Endothelial cell (in vitro differentiated cells): ENCODE results near the gene ATP2B2. TPM values are rescaled to one million over a fixed set of nuclear protein-coding genes. Genes with fewer than 3 reads are reported as not detected.
A peak's percentile ranks its signal among the peaks of the same experiment; 100 is the strongest.

Source experiments
- DNase-seq: peaks from one replicate; pipeline ENCODE4 v3.0.0; 2021; ENCODE audit warnings: low spot score
- H3K27ac Mint-ChIP-seq: one replicate; pipeline ENCODE4 v1.8.0; 2021; ENCODE audit warnings: mixed read lengths, inconsistent platforms; ENCODE audit not compliant: unreplicated experiment
- H3K27me3 Mint-ChIP-seq: one replicate; pipeline ENCODE4 v1.8.0; 2021; ENCODE audit warnings: mild to moderate bottlenecking, moderate library complexity, mixed read lengths, inconsistent platforms; ENCODE audit not compliant: unreplicated experiment
- H3K36me3 Mint-ChIP-seq: one replicate; pipeline ENCODE4 v1.8.0; 2021; ENCODE audit warnings: mild to moderate bottlenecking, low read depth, mixed read lengths, inconsistent platforms; ENCODE audit not compliant: unreplicated experiment
- H3K4me1 Mint-ChIP-seq: one replicate; pipeline ENCODE4 v1.8.0; 2021; ENCODE audit warnings: mild to moderate bottlenecking, mixed read lengths, inconsistent platforms; ENCODE audit not compliant: unreplicated experiment
- H3K4me3 Mint-ChIP-seq: one replicate; pipeline ENCODE4 v1.8.0; 2021; ENCODE audit warnings: mild to moderate bottlenecking, mixed read lengths, inconsistent platforms; ENCODE audit not compliant: unreplicated experiment
- H3K9me3 Mint-ChIP-seq: one replicate; pipeline ENCODE4 v1.8.0; 2021; ENCODE audit warnings: mixed read lengths, inconsistent platforms; ENCODE audit not compliant: unreplicated experiment
- total RNA-seq: library from RNA; stranded (reverse); fragmentation: NEBNext Ultra II Directional; extraction: Animal tissue kit (Norgen Biotek cat#: 25700); gene quantifications from one replicate; pipeline ENCODE4 v1.2.1, GENCODE V29; 2021; ENCODE audit not compliant: unreplicated experiment
- TF ChIP-seq, protein P1 (sequence below): fragments of 200-600 bp; sonication (generic); IDR thresholded peaks from one replicate; pipeline ENCODE4 v1.5.0; 2021; ENCODE audit warnings: antibody characterized with exemption; ENCODE audit not compliant: unreplicated experiment

Gene ATP2B2
- total RNA-seq, 1 donor from 2014 or later: 1.7 TPM

DNA sequence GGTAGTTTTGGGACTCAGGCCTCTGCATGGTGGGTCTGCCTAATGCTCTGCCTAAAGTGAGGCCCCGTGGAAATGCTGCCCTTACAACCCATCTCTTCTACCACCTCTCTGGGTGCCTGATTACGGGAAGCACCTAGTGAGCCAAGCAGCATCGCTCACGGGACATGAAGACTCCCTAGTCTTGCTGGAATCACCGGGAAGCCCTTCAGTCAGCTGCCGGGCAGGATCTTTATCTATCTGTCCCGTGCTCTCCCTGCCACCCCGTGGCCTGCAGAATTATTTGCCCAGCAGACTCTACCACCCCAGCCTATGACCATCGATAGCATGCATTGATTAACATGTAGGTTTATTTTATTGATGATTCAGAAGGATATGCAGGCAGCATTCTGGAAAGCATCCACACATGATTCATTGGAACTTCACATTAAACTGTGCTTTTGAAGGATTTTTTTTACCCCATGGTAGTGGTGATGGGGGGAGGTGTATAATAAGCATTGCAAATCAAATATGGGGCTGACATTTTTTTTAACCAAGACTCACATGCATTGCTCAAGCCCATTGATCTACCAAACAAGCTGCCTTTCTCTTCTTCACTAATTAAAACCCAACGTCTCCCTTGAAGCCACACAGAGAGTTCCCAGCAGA lies 63.1 kb downstream of the ATP2B2 start:
- Mint-ChIP-seq H3K9me3 (no peaks in the 10 kb centered on the region), H3K4me3 (no peak overlapping the region), H3K4me1 (peaks cover 17% of the 10 kb centered on the region), H3K36me3 (no peaks in the 10 kb centered on the region), H3K27ac (no peak overlapping the region), H3K27me3 (peaks cover 3% of the 10 kb centered on the region)
- TF ChIP-seq, protein P1, sequence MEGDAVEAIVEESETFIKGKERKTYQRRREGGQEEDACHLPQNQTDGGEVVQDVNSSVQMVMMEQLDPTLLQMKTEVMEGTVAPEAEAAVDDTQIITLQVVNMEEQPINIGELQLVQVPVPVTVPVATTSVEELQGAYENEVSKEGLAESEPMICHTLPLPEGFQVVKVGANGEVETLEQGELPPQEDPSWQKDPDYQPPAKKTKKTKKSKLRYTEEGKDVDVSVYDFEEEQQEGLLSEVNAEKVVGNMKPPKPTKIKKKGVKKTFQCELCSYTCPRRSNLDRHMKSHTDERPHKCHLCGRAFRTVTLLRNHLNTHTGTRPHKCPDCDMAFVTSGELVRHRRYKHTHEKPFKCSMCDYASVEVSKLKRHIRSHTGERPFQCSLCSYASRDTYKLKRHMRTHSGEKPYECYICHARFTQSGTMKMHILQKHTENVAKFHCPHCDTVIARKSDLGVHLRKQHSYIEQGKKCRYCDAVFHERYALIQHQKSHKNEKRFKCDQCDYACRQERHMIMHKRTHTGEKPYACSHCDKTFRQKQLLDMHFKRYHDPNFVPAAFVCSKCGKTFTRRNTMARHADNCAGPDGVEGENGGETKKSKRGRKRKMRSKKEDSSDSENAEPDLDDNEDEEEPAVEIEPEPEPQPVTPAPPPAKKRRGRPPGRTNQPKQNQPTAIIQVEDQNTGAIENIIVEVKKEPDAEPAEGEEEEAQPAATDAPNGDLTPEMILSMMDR: no peak
- no peak for DNase-seq

DNA sequence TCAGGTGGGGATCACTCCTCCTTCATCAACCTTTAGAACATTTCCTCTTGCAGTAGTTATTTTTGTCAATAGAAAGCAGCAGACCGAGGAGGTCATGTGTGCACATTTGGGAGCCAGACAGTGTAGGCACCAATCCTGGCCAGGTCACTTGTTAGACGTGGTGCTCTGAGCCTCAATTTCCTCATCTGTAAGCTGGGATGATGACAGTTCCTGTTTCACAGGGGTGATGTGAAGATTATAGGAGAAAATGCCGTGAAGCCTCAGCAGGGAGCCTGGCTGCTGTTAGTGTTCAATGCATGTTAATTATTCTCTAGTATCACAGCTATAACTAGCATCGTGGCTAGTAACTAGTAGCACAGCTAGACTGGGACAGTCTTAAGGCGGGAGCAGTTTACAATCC lies 64.7 kb downstream of the ATP2B2 start:
- TF ChIP-seq, protein P1: no peak
- Mint-ChIP-seq H3K9me3 (no peaks in the 10 kb centered on the region), H3K27ac (peak overlapping the region; percentile 51), H3K4me1 (peaks cover 17% of the 10 kb centered on the region), H3K27me3 (peaks cover 3% of the 10 kb centered on the region), H3K36me3 (no peaks in the 10 kb centered on the region), H3K4me3 (no peak overlapping the region)
- no peak for DNase-seq

DNA sequence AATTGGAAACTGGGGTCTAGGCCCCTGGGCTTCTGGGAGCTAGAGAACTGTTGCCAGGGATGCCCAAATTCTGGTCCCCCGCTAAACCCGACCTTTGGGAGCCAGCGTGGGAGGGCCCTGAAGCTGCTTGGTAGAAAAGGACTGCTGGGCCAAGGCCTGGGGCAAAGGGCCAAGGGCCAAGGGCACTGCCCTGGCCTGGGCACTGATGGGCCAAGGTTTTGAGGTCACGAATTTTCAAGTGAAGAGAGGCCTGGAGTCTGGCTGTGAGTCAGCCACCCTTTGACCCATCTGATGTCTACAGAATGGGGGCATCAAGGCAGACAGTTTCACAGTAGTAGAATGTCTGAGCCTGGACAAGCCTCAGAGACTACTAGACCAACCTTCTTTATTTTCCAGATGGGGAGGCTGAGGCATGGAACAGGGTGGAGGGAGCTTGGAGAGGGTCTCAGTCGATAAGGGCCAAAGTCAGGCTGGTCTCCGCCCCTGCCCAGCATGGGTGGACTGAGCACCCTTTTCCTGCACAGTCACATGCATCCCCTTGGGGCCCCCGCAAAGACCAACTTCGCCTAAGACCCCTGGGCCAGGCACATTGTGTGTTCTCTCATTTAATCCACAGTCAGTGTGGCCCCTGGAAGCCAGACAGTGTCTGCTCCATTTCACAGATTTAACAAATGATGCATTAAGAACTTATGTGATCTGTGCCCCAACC lies 66.3 kb downstream of the ATP2B2 start:
- Mint-ChIP-seq H3K27ac (no peak overlapping the region), H3K36me3 (no peaks in the 10 kb centered on the region), H3K4me1 (peaks cover 17% of the 10 kb centered on the region), H3K4me3 (no peak overlapping the region), H3K9me3 (no peaks in the 10 kb centered on the region), H3K27me3 (peaks cover 3% of the 10 kb centered on the region)
- no peak for DNase-seq
- TF ChIP-seq, protein P1: no peak

DNA sequence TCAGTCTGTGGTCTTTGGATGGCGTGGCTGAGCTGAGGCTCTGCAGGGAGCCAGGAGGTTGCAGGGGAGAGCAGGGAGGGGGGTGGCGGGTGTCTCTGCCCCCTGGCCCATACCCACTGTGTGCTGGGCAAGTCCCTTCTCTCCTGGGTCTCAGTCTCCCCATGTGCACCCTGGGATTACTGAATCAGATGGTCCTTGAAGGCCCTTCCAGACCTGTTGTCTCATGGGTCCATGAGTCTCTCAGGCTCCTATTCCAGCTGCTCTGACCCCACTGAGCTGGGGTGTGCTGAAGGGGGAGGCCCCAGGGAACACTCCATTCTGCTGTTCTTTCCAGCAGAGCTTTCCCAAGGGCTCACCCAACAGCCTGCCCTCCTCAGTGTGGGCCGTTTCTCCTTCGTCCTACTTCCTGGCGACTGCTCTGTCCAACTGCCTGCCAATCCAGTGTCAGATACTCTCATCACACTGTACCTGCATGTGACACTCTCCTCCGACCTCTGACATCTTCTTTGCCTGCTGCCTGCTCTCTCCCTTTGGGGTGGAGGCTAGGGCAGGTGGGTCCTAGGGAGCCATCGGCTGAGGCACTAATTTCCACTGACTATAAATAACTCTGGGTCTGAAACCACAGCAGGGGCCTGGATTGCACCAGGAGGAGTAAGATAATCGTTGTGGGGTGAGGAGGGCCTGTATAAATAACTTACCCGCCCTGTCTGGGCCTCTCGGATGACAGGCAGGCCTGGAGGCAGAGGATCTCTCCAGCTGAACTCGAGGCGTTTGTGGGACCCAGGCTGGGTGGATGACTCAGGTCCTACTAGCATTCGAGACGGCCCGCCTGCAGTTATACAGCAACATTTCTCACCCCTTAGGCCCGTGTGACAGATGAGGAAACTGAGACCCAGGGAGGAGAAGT lies 67.1 kb downstream of the ATP2B2 start:
- Mint-ChIP-seq H3K9me3 (no peaks in the 10 kb centered on the region), H3K27me3 (peaks cover 3% of the 10 kb centered on the region), H3K27ac (no peak overlapping the region), H3K4me3 (no peak overlapping the region), H3K4me1 (peaks cover 17% of the 10 kb centered on the region), H3K36me3 (no peaks in the 10 kb centered on the region)
- DNase-seq: no peak
- TF ChIP-seq, protein P1: no peak
